Stimulated activated CD4-positive, alpha-beta T cell treated with anti-CD3 and anti-CD28 coated beads, Interleukin-1b, Interleukin-23, amount 100 ng/mL, for 4 hours (primary cell): Measurements from ENCODE around the gene TRIM10.
"Not testable (repeated sequence)": the region's sequence is repeated elsewhere in the genome, so short reads cannot be mapped to it uniquely, and the experiment has no call there.

Experiments used
- DNase-seq, 2 donors: peaks; one replicate each; pipeline ENCODE4 v3.0.0-alpha.2; 2020; ENCODE audit warnings: low read depth in 2 of 2

TRIM10 gene

GRCh38 chr6:30152910-30153610, 8.0 kb downstream of the TRIM10 start:
- no peak for DNase-seq

GRCh38 chr6:30152016-30152673, 8.9 kb downstream of the TRIM10 start:
- no peak for DNase-seq

GRCh38 chr6:30151580-30151979, 9.4 kb downstream of the TRIM10 start:
- DNase-seq = no peak

- no peak for DNase-seq
These were observed 10.2 kb downstream of the TRIM10 start for GRCh38 chr6:30150671-30151395.

GRCh38 chr6:30149858-30150550, 11.0 kb downstream of the TRIM10 start:
- DNase-seq = no peak

- DNase-seq = no peak
These were observed 11.8 kb downstream of the TRIM10 start for GRCh38 chr6:30149234-30149633.

GRCh38 chr6:30147096-30147495, 13.9 kb downstream of the TRIM10 start:
- DNase-seq = no peak

- DNase-seq = no peak
These were observed 15.2 kb downstream of the TRIM10 start for GRCh38 chr6:30145818-30146217.

- no peak for DNase-seq
These were observed 16.2 kb downstream of the TRIM10 start for GRCh38 chr6:30144811-30145210.

- DNase-seq = no peak
These were observed 17.2 kb downstream of the TRIM10 start for GRCh38 chr6:30143780-30144179.

GRCh38 chr6:30142665-30143064, 18.3 kb downstream of the TRIM10 start:
- DNase-seq = no peak

GRCh38 chr6:30140240-30140639, 20.8 kb downstream of the TRIM10 start:
- not testable (repeated sequence) for DNase-seq

- no peak for DNase-seq
These were observed 24.3 kb downstream of the TRIM10 start for GRCh38 chr6:30136570-30137286.

- no peak for DNase-seq
These were observed 25.3 kb downstream of the TRIM10 start, which contains the start of gene TRIM40 for GRCh38 chr6:30135757-30136156. TRIM40 (plus strand) TSS chr6:30136140; CDS start chr6:30137037, 897 bp downstream.

GRCh38 chr6:30135147-30135546, 25.9 kb downstream of the TRIM10 start:
- DNase-seq = no peak

GRCh38 chr6:30131947-30132497, 29.0 kb downstream of the TRIM10 start:
- no peak for DNase-seq

- DNase-seq = peak; percentile 29 to 59
These were observed 29.8 kb downstream of the TRIM10 start for GRCh38 chr6:30130887-30131862.

- DNase-seq = no peak
These were observed 30.8 kb downstream of the TRIM10 start for GRCh38 chr6:30130179-30130679.

- DNase-seq = no peak
These were observed 31.5 kb downstream of the TRIM10 start for GRCh38 chr6:30129265-30130178.
